WTC11 (cell line): Measurements from ENCODE around the gene PTPRG. TPM values are rescaled to one million over a fixed set of nuclear protein-coding genes. Genes with fewer than 3 reads are reported as not detected.
A peak's percentile ranks its signal among the peaks of the same experiment; 100 is the strongest.

ENCODE experiments used
- ATAC-seq: fragments of 200-7000 bp; cut with Tn5 transposase; 2 replicates; pipeline ENCODE4 v1.10.0; 2021; ENCODE audit warnings: mild to moderate bottlenecking, moderate library complexity
- CTCF ChIA-PET: fragments of 300-600 bp; sonication (Branson Sonifier 250); formaldehyde crosslinking; loops from one replicate; lab custom pipeline; 2021; ENCODE audit warnings: antibody characterized with exemption; lab: Charles Lee
- POLR2A ChIA-PET: fragments of 350-600 bp; sonication (Branson Sonifier 250); formaldehyde crosslinking; loops from one replicate; lab custom pipeline; 2021; ENCODE audit warnings: antibody characterized with exemption; lab: Charles Lee
- DNase-seq: peaks from one replicate; pipeline ENCODE4 v3.0.0; 2021; ENCODE audit warnings: low spot score
- H3K27ac Mint-ChIP-seq: 2 replicates; pipeline ENCODE4 v1.8.0; 2021; ENCODE audit warnings: mixed read lengths
- H3K27me3 Mint-ChIP-seq: 2 replicates; pipeline ENCODE4 v1.8.0; 2021; ENCODE audit warnings: low read depth, mild to moderate bottlenecking, moderate library complexity, mixed read lengths
- H3K36me3 Mint-ChIP-seq: 2 replicates; pipeline ENCODE4 v1.8.0; 2021; ENCODE audit warnings: mixed read lengths
- H3K4me1 Mint-ChIP-seq: 2 replicates; pipeline ENCODE4 v1.8.0; 2022; ENCODE audit warnings: mixed read lengths
- H3K4me3 Mint-ChIP-seq: 2 replicates; pipeline ENCODE4 v1.8.0; 2021; ENCODE audit warnings: mild to moderate bottlenecking, moderate library complexity, mixed read lengths
- H3K9me3 Mint-ChIP-seq: 2 replicates; pipeline ENCODE4 v1.8.0; 2021; ENCODE audit warnings: mixed read lengths
- ARID4B ChIP-seq: sonication (generic); formaldehyde crosslinking; IDR thresholded peaks from 2 replicates; pipeline ENCODE4 v1.8.0; 2023; ENCODE audit warnings: missing genetic modification reagents, mild to moderate bottlenecking, borderline replicate concordance
- CTCF ChIP-seq: fragments of 200-600 bp; IDR thresholded peaks from 2 replicates; pipeline ENCODE4 v1.8.0; 2022; ENCODE audit warnings: antibody characterized with exemption
- EMX1 ChIP-seq: fragments of 250-450 bp; sonication (Bioruptor Pico); IDR thresholded peaks from 2 replicates; pipeline ENCODE4 v1.8.0; 2021; ENCODE audit warnings: mild to moderate bottlenecking
- FOXJ3 ChIP-seq: sonication (generic); formaldehyde crosslinking; IDR thresholded peaks from 2 replicates; pipeline ENCODE4 v1.9.0; 2021; ENCODE audit warnings: missing genetic modification reagents, mild to moderate bottlenecking, borderline replicate concordance
- JUN ChIP-seq: sonication (generic); formaldehyde crosslinking; IDR thresholded peaks from 2 replicates; pipeline ENCODE4 v1.8.0; 2023; ENCODE audit warnings: mild to moderate bottlenecking, missing genetic modification reagents
- OVOL2 ChIP-seq: fragments of 250-450 bp; sonication (Bioruptor Pico); IDR thresholded peaks from 2 replicates; pipeline ENCODE4 v1.9.0; 2021; ENCODE audit warnings: mild to moderate bottlenecking, borderline replicate concordance
- RORB ChIP-seq: fragments of 250-450 bp; sonication (Bioruptor Pico); IDR thresholded peaks from 2 replicates; pipeline ENCODE4 v1.9.0; 2021; ENCODE audit warnings: mild to moderate bottlenecking
- TEAD1 ChIP-seq: sonication (generic); formaldehyde crosslinking; IDR thresholded peaks from 2 replicates; pipeline ENCODE4 v1.8.0; 2022; ENCODE audit warnings: mild to moderate bottlenecking, missing genetic modification reagents
- ZNF317 ChIP-seq: sonication (generic); formaldehyde crosslinking; IDR thresholded peaks from 2 replicates; pipeline ENCODE4 v1.8.1; 2023; ENCODE audit warnings: low read depth, mild to moderate bottlenecking, moderate library complexity, missing genetic modification reagents, borderline replicate concordance
- ZNF423 ChIP-seq: fragments of 250-450 bp; sonication (Bioruptor Pico); IDR thresholded peaks from 2 replicates; pipeline ENCODE4 v2.1.2; 2022; ENCODE audit warnings: mild to moderate bottlenecking, moderate library complexity
- total RNA-seq: library from RNA; stranded (reverse); gene quantifications from 3 replicates; pipeline ENCODE4 v1.2.3, GENCODE V29; 2021
- TF ChIP-seq, protein P1 (sequence below): fragments of 250-450 bp; sonication (Bioruptor Pico); IDR thresholded peaks from 2 replicates; pipeline ENCODE4 v1.9.0; 2021; ENCODE audit warnings: moderate library complexity, mild to moderate bottlenecking, inconsistent platforms, borderline replicate concordance
- TF ChIP-seq, protein P2 (sequence below): sonication (generic); formaldehyde crosslinking; IDR thresholded peaks from 2 replicates; pipeline ENCODE4 v1.8.1; 2022; ENCODE audit warnings: missing genetic modification reagents, borderline replicate concordance
- TF ChIP-seq, protein P3 (sequence below): sonication (generic); formaldehyde crosslinking; IDR thresholded peaks from 2 replicates; pipeline ENCODE4 v1.8.0; 2022; ENCODE audit warnings: missing genetic modification reagents

Gene PTPRG
- total RNA-seq, 1 experiment from 2014 or later: 106 TPM

DNA sequence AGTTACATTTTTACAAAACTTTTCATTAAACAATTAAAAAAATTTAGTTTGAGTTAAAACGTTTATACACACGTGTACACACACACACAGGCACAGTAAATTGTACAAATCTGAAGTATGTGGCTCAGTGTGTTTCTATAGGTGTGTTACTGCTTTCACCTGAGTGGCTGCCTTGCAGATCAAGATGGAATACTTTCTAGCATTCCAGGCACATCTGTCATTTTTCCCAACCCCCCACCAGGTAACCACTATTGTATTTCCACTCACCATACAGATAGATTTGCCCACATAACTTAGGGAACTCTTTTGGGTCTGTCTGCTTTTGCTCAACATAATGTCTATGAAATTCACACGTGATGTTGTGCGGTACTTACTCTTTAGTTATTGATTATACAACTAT is 141.1 kb downstream of the PTPRG start:
- ATAC-seq: peak; percentile 4; the same call in 1 of the 2 replicates
- TF ChIP-seq EMX1 (CRISPR knock-in tag): no peak
- Mint-ChIP-seq H3K4me3 (no peak overlapping the region), H3K4me1 (peaks cover 88% of the 10 kb centered on the region), H3K9me3 (peaks cover 5% of the 10 kb centered on the region; the same call in 1 of the 2 replicates), H3K36me3 (peaks cover 5% of the 10 kb centered on the region), H3K27me3 (no peaks in the 10 kb centered on the region), H3K27ac (peak overlapping the region; percentile 98)
- DNase-seq: no peak
- ChIA-PET POLR2A (interaction anchor here (1.0 kb wide), 1 partner anchor 140 kb away, joined by 4 read pairs; no protein-coding TSS in a partner anchor), CTCF (no interaction called here)

GRCh38 chr3:61704807-61705206 is 143.4 kb downstream of the PTPRG start:
- ChIA-PET POLR2A (interaction anchor here (1.0 kb wide), 1 partner anchor 9 kb away, joined by 3 read pairs; no protein-coding TSS in a partner anchor), CTCF (interaction anchor here (0.6 to 1.4 kb wide), 4 partner anchors 16 to 459 kb away, joined by 3 to 5 read pairs (median 4); no protein-coding TSS in a partner anchor)
- peaks cover 12% of the 10 kb centered on the region for H3K36me3 Mint-ChIP-seq
- no peak for TF ChIP-seq ARID4B (CRISPR knock-in tag)
- no peak for TF ChIP-seq RORB (CRISPR knock-in tag)
- TF ChIP-seq ZNF317: no peak
- TF ChIP-seq CTCF: no peak
- TF ChIP-seq, protein P1, sequence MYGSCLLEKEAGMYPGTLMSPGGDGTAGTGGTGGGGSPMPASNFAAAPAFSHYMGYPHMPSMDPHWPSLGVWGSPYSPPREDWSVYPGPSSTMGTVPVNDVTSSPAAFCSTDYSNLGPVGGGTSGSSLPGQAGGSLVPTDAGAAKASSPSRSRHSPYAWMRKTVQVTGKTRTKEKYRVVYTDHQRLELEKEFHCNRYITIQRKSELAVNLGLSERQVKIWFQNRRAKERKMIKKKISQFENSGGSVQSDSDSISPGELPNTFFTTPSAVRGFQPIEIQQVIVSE (CRISPR knock-in tag): no peak
- TF ChIP-seq TEAD1 (CRISPR knock-in tag): no peak
- no peak for TF ChIP-seq ZNF423 (CRISPR knock-in tag)
- TF ChIP-seq, protein P2, sequence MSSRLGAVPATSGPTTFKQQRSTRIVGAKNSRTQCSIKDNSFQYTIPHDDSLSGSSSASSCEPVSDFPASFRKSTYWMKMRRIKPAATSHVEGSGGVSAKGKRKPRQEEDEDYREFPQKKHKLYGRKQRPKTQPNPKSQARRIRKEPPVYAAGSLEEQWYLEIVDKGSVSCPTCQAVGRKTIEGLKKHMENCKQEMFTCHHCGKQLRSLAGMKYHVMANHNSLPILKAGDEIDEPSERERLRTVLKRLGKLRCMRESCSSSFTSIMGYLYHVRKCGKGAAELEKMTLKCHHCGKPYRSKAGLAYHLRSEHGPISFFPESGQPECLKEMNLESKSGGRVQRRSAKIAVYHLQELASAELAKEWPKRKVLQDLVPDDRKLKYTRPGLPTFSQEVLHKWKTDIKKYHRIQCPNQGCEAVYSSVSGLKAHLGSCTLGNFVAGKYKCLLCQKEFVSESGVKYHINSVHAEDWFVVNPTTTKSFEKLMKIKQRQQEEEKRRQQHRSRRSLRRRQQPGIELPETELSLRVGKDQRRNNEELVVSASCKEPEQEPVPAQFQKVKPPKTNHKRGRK: no peak
- no peak for TF ChIP-seq OVOL2 (CRISPR knock-in tag)
- TF ChIP-seq, protein P3, sequence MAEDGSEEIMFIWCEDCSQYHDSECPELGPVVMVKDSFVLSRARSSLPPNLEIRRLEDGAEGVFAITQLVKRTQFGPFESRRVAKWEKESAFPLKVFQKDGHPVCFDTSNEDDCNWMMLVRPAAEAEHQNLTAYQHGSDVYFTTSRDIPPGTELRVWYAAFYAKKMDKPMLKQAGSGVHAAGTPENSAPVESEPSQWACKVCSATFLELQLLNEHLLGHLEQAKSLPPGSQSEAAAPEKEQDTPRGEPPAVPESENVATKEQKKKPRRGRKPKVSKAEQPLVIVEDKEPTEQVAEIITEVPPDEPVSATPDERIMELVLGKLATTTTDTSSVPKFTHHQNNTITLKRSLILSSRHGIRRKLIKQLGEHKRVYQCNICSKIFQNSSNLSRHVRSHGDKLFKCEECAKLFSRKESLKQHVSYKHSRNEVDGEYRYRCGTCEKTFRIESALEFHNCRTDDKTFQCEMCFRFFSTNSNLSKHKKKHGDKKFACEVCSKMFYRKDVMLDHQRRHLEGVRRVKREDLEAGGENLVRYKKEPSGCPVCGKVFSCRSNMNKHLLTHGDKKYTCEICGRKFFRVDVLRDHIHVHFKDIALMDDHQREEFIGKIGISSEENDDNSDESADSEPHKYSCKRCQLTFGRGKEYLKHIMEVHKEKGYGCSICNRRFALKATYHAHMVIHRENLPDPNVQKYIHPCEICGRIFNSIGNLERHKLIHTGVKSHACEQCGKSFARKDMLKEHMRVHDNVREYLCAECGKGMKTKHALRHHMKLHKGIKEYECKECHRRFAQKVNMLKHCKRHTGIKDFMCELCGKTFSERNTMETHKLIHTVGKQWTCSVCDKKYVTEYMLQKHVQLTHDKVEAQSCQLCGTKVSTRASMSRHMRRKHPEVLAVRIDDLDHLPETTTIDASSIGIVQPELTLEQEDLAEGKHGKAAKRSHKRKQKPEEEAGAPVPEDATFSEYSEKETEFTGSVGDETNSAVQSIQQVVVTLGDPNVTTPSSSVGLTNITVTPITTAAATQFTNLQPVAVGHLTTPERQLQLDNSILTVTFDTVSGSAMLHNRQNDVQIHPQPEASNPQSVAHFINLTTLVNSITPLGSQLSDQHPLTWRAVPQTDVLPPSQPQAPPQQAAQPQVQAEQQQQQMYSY (CRISPR knock-in tag): no peak
- no peak for TF ChIP-seq JUN (CRISPR knock-in tag)
- TF ChIP-seq FOXJ3: no peak
- no peak for TF ChIP-seq EMX1 (CRISPR knock-in tag)
- H3K9me3 Mint-ChIP-seq: peaks cover 5% of the 10 kb centered on the region; the same call in 1 of the 2 replicates
- peak; percentile 32 for DNase-seq
- peak overlapping the region; percentile 91 for H3K27ac Mint-ChIP-seq
- peak; percentile 46 for ATAC-seq
- H3K27me3 Mint-ChIP-seq: no peaks in the 10 kb centered on the region
- H3K4me1 Mint-ChIP-seq: peaks cover 93% of the 10 kb centered on the region
- peak overlapping the region; percentile 47 for H3K4me3 Mint-ChIP-seq
